Osteoblast (primary cell): ENCODE measurements around the gene RAD51B. TPM values are rescaled to one million over a fixed set of nuclear protein-coding genes. Genes with fewer than 3 reads are reported as not detected.

Source experiments
- DNase-seq: peaks from one replicate; pipeline ENCODE4 v3.0.0; 2011; ENCODE audit warnings: low spot score, mixed read lengths; ENCODE audit not compliant: insufficient read length; ENCODE audit errors: missing footprints
- H2AFZ ChIP-seq: 2 replicates; pipeline ENCODE4 v1.6.0; 2011; ENCODE audit warnings: mild to moderate bottlenecking, low read length
- H3K27ac ChIP-seq: 2 replicates; pipeline ENCODE4 v1.5.1; 2011; ENCODE audit warnings: mild to moderate bottlenecking, low read depth, low read length, moderate library complexity
- H3K27me3 ChIP-seq: 2 replicates; pipeline ENCODE4 v1.6.0; 2012; ENCODE audit warnings: mild to moderate bottlenecking, control low read depth, inconsistent platforms, low read length, moderate library complexity; ENCODE audit not compliant: insufficient read depth
- H3K36me3 ChIP-seq: 2 replicates; pipeline ENCODE4 v1.5.1; 2011; ENCODE audit warnings: mild to moderate bottlenecking, low read length, control low read depth, moderate library complexity; ENCODE audit not compliant: insufficient read depth
- H3K4me1 ChIP-seq: 2 replicates; pipeline ENCODE4 v1.5.1; 2011; ENCODE audit warnings: mild to moderate bottlenecking, low read length, control low read depth, moderate library complexity; ENCODE audit not compliant: insufficient read depth
- H3K4me2 ChIP-seq: 2 replicates; pipeline ENCODE4 v1.6.0; 2011; ENCODE audit warnings: mild to moderate bottlenecking, low read length; ENCODE audit not compliant: insufficient read depth
- H3K4me3 ChIP-seq: fragments of 200-600 bp; sonication (generic); 3 replicates; pipeline ENCODE4 v1.5.1; 2012; ENCODE audit warnings: mild to moderate bottlenecking, low read length, inconsistent platforms; ENCODE audit not compliant: insufficient read depth
- H3K79me2 ChIP-seq: 2 replicates; pipeline ENCODE4 v1.6.0; 2012; ENCODE audit warnings: mild to moderate bottlenecking, low read length, control low read depth, inconsistent platforms; ENCODE audit not compliant: insufficient read depth
- H3K9me3 ChIP-seq: 2 replicates; pipeline ENCODE4 v1.5.1; 2011; ENCODE audit warnings: low read depth, low read length, control low read depth
- H4K20me1 ChIP-seq: 2 replicates; pipeline ENCODE4 v1.6.0; 2012; ENCODE audit warnings: mild to moderate bottlenecking, low read length, control low read depth; ENCODE audit not compliant: insufficient read depth
- total RNA-seq: library from RNA; depleted of rRNA; stranded (reverse); fragments of >200 nt; gene quantifications from 2 replicates; pipeline ENCODE4 v1.2.3, GENCODE V29; 2012
- TF ChIP-seq, protein P1 (sequence below): IDR thresholded peaks from 2 replicates; pipeline ENCODE4 v1.5.1; 2011; ENCODE audit warnings: mild to moderate bottlenecking, low read depth, low read length, moderate library complexity; ENCODE audit errors: extremely low read depth

The RAD51B gene
- total RNA-seq, 1 donor: 13.8 TPM

DNA sequence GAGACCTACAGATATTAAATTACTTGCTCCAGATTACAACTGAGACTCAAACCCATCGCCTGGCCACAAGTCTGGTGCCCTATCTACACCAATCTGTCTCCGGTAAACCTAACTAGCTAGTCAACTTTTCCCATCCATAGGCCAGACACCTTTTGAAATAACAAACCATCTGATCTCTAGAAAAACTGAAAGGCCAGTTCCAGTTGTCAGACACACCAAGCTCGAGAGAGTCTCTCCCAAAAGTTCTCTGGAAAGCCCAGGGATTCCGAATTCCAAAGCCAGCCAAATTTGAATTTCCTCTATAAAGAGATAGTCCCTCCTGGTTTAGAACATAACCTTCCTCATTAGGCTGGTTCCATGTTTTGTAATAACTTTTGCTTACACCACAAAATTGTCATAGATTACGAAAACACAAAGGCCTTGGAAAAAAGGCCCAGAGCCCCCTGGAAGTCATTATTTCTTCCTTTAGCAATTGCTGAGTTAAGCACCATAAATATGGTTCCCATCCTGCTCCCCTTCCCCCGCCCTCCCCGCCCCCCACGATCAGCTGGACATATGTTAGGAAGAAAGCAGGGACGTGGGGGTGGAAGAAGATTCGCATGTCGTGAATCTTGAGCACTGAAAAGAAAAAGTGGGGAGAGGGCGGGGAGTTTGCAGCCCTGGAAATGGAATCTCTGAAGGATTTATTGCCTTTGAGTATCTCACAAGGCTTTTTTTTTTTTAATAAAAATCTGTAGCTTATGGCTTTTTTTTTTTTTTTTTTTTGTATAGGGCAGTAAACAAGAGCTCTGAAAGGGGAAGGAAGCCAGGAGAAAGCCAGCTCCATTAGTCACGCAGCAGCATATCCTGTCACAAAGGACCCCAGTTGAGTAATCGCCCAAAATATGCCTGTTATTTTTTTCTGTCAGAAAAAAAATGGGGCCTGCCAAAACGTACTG is 862.9 kb downstream of the RAD51B start:
- Histone ChIP-seq H2AFZ (no peak overlapping the region), H3K9me3 (no peaks in the 10 kb centered on the region), H3K27ac (peak overlapping the region; percentile 86), H4K20me1 (no peaks in the 10 kb centered on the region), H3K4me3 (no peak overlapping the region), H3K79me2 (no peaks in the 10 kb centered on the region), H3K4me1 (peaks cover 55% of the 10 kb centered on the region), H3K4me2 (peak overlapping the region; percentile 45), H3K36me3 (no peaks in the 10 kb centered on the region), H3K27me3 (no peaks in the 10 kb centered on the region)
- TF ChIP-seq, protein P1, sequence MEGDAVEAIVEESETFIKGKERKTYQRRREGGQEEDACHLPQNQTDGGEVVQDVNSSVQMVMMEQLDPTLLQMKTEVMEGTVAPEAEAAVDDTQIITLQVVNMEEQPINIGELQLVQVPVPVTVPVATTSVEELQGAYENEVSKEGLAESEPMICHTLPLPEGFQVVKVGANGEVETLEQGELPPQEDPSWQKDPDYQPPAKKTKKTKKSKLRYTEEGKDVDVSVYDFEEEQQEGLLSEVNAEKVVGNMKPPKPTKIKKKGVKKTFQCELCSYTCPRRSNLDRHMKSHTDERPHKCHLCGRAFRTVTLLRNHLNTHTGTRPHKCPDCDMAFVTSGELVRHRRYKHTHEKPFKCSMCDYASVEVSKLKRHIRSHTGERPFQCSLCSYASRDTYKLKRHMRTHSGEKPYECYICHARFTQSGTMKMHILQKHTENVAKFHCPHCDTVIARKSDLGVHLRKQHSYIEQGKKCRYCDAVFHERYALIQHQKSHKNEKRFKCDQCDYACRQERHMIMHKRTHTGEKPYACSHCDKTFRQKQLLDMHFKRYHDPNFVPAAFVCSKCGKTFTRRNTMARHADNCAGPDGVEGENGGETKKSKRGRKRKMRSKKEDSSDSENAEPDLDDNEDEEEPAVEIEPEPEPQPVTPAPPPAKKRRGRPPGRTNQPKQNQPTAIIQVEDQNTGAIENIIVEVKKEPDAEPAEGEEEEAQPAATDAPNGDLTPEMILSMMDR: no peak
- DNase-seq: peak; percentile 90

DNA sequence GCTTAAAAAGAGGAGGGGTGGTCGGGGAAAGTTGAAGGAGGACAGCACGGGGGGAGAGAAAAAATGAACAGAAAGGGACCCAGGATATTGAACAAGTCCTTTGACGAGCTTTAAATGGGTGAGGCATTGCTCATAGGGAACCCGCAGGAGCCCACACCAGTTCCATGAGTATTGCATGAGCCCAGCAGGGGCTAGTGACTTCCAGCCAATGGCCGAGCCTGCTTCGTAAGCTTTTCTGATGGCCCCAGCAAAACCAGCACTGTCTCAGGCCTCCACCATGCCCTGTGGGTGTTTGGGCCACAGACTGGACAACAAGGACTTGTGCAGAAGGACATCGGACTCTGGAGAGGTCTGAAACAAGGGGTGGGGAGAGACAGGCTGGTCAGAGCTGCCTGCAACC is 863.7 kb downstream of the RAD51B start:
- Histone ChIP-seq H4K20me1 (no peaks in the 10 kb centered on the region), H3K4me2 (peak overlapping the region; percentile 45), H3K4me1 (peaks cover 60% of the 10 kb centered on the region), H2AFZ (peak overlapping the region; percentile 64), H3K79me2 (no peaks in the 10 kb centered on the region), H3K36me3 (no peaks in the 10 kb centered on the region), H3K27ac (peak overlapping the region; percentile 86), H3K27me3 (no peaks in the 10 kb centered on the region), H3K4me3 (no peak overlapping the region), H3K9me3 (no peaks in the 10 kb centered on the region)
- DNase-seq: peak; percentile 66
- TF ChIP-seq, protein P1: no peak

DNA sequence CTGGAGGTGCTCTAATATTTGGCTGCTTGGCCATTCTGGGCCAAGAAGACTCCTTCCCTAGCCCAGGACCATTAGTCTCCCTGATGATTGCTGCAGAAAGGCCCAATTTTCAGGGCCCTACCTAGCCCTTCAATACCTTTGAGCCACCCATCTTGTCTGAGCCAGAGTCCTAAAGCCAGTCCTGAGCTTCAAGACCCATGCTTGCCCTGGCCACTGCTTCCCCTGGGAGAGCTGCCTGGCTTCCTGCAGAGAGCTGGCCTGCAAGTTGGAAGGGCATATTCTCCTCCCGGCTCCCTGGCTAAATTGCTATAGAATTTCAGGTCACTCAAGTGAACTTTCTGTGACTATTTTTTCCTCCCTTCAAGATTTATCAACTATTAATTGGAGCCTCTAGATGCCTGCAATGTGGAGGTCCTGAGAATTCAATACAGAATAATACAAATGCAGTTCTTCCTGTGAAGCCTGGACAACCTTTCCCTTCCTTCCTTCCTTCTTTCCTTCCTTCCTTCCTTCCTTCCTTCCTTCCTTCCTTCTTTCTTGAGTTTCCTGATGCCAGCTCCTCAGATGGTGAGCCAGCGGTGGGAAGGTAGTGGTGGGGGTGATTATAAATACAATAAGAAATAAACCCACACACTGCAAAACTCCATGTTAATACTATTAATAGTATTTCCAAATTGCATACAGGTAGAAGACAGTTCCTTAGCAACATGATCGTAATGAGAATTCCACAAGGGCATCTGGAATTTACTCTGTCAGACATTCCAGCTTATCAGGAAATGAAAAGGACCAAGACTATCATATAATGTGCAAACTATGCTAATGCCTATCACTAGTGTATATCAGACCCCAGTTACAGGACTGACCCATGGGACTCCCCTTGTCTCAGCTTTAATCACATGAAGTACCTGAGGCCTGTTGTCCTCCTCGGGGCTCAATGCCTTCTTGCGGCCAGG is 865.2 kb downstream of the RAD51B start:
- H3K4me1 ChIP-seq: peaks cover 60% of the 10 kb centered on the region
- TF ChIP-seq, protein P1: no peak
- no peak overlapping the region for H2AFZ ChIP-seq
- no peaks in the 10 kb centered on the region for H3K36me3 ChIP-seq
- H3K27me3 ChIP-seq: no peaks in the 10 kb centered on the region
- H3K27ac ChIP-seq: peak overlapping the region; percentile 72
- no peak overlapping the region for H3K4me2 ChIP-seq
- H4K20me1 ChIP-seq: no peaks in the 10 kb centered on the region
- H3K79me2 ChIP-seq: no peaks in the 10 kb centered on the region
- no peak overlapping the region for H3K4me3 ChIP-seq
- H3K9me3 ChIP-seq: no peaks in the 10 kb centered on the region
- DNase-seq: peak; percentile 43
